ENCODE results near the gene TBC1D10A. TPM values are rescaled to one million over a fixed set of nuclear protein-coding genes. Genes with fewer than 3 reads are reported as not detected.

TBC1D10A gene
- total RNA-seq, 2 experiments from 2014 or later: 38.9 to 41.8 TPM

DNA sequence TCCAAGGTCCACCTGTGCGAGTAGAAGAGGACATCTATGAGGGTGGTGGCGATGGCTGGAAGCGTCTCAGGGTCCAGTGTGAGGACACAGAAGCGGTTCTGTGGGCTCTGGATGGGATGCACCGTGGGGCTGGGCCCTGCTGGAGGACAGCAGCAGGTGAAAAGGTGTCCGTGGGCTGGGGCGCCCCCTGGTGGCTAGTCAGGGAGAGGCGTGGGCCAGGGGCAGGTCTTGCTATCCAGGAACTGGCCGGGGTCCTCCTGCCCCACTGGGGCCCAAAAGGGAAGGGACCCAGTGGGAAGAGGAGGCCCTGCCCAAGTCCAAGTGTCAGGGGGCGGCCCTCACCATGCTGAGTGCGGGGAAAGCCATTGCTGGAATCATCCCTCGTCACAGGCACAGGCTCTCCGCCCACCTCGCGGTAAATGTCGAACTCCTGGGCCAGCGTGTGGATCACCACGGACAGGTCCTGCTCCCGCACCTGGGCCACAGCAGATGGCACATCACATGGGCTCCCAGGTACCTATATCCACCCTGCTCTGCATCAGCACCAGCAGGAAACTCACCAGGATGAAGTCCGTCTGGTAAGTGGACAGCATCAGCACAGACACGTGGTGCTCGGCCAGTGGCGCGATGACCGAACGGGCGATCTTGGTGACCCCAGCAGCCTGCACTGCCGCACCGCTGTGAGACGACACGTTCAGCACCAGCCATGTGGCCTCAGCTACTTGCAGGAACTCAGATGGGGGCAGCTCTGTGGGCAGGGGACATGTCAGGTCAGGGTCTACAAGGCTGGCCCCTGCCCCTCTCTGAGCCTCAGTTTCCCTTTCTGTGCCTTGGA is 39.7 kb downstream of the TBC1D10A start:
- POLR2A ChIA-PET: interaction anchor here (0.6 to 9.8 kb wide), 20 partner anchors 11 to 182 kb away, joined by 3 to 268 read pairs (median 6); partner anchors contain the start of genes CCDC157, MTFP1, OSM and RNF215
- no peaks in the 10 kb centered on the region for H3K27me3 ChIP-seq (ENCODE audit: control insufficient read depth in 1 of 2, insufficient read depth in 2 of 2, low read length in 2 of 2)
- peaks cover 65% of the 10 kb centered on the region for H3K4me1 ChIP-seq (ENCODE audit: insufficient read depth, low read length)
- Mint-ChIP-seq H3K36me3 (ENCODE audit: low read depth) (peaks cover 49% of the 10 kb centered on the region), H3K4me3 (peak overlapping the region; percentile 97), H3K27me3 (no peaks in the 10 kb centered on the region), H3K4me1 (ENCODE audit: low read depth) (peaks cover 42% of the 10 kb centered on the region), H3K27ac (no peak overlapping the region), H3K9me3 (no peaks in the 10 kb centered on the region)
- ATAC-seq (ENCODE audit: poor library complexity) (peak; percentile 17), DNase-seq (peak; percentile 76 to 92 (median 86))
- CTCF ChIA-PET: interaction anchor here (0.7 to 6.8 kb wide), 38 partner anchors 9 to 201 kb away, joined by 3 to 99 read pairs (median 6); partner anchors contain the start of genes CCDC157, MTFP1, OSM and RNF215
- intact Hi-C loops (cut with DNase I, micrococcal nuclease): loop anchor here (1.0 to 5.0 kb wide), 7 partner anchors 24 to 198 kb away; partner anchors contain the start of genes MTFP1 (in 2 of the 2) and RNF215 (in 2 of the 2)
- no peaks in the 10 kb centered on the region for H3K9me3 ChIP-seq (ENCODE audit: control insufficient read depth in 1 of 2, insufficient read depth in 1 of 2, low read length in 2 of 2)
- H3K36me3 ChIP-seq (ENCODE audit: insufficient read depth, low read length): peaks cover 22% of the 10 kb centered on the region
- no peak overlapping the region for H3K27ac ChIP-seq (ENCODE audit: low read depth in 1 of 2, low read length in 2 of 2)
- TF ChIP-seq, protein P1, sequence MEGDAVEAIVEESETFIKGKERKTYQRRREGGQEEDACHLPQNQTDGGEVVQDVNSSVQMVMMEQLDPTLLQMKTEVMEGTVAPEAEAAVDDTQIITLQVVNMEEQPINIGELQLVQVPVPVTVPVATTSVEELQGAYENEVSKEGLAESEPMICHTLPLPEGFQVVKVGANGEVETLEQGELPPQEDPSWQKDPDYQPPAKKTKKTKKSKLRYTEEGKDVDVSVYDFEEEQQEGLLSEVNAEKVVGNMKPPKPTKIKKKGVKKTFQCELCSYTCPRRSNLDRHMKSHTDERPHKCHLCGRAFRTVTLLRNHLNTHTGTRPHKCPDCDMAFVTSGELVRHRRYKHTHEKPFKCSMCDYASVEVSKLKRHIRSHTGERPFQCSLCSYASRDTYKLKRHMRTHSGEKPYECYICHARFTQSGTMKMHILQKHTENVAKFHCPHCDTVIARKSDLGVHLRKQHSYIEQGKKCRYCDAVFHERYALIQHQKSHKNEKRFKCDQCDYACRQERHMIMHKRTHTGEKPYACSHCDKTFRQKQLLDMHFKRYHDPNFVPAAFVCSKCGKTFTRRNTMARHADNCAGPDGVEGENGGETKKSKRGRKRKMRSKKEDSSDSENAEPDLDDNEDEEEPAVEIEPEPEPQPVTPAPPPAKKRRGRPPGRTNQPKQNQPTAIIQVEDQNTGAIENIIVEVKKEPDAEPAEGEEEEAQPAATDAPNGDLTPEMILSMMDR (IDR thresholded peaks at IDR 0.05): peak; percentile 95
- H3K4me3 ChIP-seq (ENCODE audit: low read length): no peak overlapping the region

DNA sequence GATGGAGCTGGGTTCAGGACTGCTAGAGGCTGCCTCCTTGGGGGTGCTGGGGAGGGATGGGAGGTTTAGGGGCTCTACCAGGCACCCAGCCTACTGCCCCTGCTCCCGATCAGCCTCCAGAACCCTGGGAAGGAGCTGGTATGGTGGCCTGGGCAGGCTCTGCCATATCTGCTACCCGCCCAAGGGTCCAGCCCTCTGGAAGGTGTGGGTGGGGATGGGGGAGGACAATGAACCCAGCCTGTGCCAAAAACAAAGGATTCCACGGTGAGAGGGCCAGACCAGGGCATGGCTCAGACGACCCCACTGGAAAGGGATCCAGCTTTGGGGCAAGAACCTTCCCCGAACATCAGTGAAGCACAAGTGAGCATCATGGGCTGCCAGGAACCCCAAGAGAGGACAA is 40.4 kb downstream of the TBC1D10A start:
- intact Hi-C loops (cut with DNase I, micrococcal nuclease): loop anchor here (1.0 to 5.0 kb wide), 3 partner anchors 23 to 198 kb away; partner anchors contain the start of gene MTFP1 (in 1 of the 2)
- peaks cover 15% of the 10 kb centered on the region for H3K36me3 ChIP-seq (ENCODE audit: insufficient read depth, low read length)
- no peaks in the 10 kb centered on the region for H3K9me3 Mint-ChIP-seq
- H3K4me3 Mint-ChIP-seq: peak overlapping the region; percentile 6
- H3K27ac Mint-ChIP-seq: no peak overlapping the region
- H3K27me3 Mint-ChIP-seq: no peaks in the 10 kb centered on the region
- H3K4me1 Mint-ChIP-seq (ENCODE audit: low read depth): peaks cover 39% of the 10 kb centered on the region
- CTCF ChIA-PET: interaction anchor here (1.0 to 3.1 kb wide), 3 partner anchors 23 to 104 kb away, joined by 5 to 28 read pairs (median 5); partner anchors contain the start of gene RNF215
- H3K36me3 Mint-ChIP-seq (ENCODE audit: low read depth): peaks cover 42% of the 10 kb centered on the region
- no peak overlapping the region for H3K27ac ChIP-seq (ENCODE audit: low read depth in 1 of 2, low read length in 2 of 2)
- H3K4me3 ChIP-seq (ENCODE audit: low read length): no peak overlapping the region
- peaks cover 61% of the 10 kb centered on the region for H3K4me1 ChIP-seq (ENCODE audit: insufficient read depth, low read length)
- TF ChIP-seq, protein P1 (IDR thresholded peaks at IDR 0.05): no peak
- DNase-seq (no peak), ATAC-seq (ENCODE audit: poor library complexity) (no peak)
- H3K27me3 ChIP-seq (ENCODE audit: control insufficient read depth in 1 of 2, insufficient read depth in 2 of 2, low read length in 2 of 2): no peaks in the 10 kb centered on the region
- POLR2A ChIA-PET: interaction anchor here (1.6 to 7.2 kb wide), 3 partner anchors 71 to 102 kb away, joined by 6 to 88 read pairs (median 83); partner anchors contain the start of genes CCDC157, RNF215 and SF3A1
- H3K9me3 ChIP-seq (ENCODE audit: control insufficient read depth in 1 of 2, insufficient read depth in 1 of 2, low read length in 2 of 2): no peaks in the 10 kb centered on the region

DNA sequence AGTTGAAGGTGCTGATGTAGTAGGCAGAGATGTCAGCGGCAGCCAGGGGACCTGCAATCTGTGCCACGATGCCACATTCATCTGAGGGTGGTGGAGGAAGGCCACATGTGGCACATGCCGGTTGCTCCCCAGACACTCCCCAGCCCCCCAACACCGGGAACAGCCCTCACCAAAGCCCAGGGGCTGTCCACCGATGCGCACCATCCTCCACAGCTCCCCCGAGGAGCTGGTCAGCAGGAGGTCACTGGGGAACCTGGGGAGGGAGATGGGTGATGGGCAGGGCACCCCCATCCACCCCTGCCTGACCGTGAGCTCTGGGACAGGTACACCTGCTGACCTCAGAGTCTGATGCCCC is 40.9 kb downstream of the TBC1D10A start:
- peaks cover 58% of the 10 kb centered on the region for H3K4me1 ChIP-seq (ENCODE audit: insufficient read depth, low read length)
- intact Hi-C loops (cut with DNase I, micrococcal nuclease): loop anchor here (1.0 to 5.0 kb wide), 3 partner anchors 23 to 199 kb away; partner anchors contain the start of gene MTFP1 (in 1 of the 2)
- ATAC-seq (ENCODE audit: poor library complexity): no peak
- no peaks in the 10 kb centered on the region for H3K9me3 ChIP-seq (ENCODE audit: control insufficient read depth in 1 of 2, insufficient read depth in 1 of 2, low read length in 2 of 2)
- TF ChIP-seq, protein P1 (IDR thresholded peaks at IDR 0.05): no peak
- H3K27ac Mint-ChIP-seq: no peak overlapping the region
- H3K4me3 ChIP-seq (ENCODE audit: low read length): no peak overlapping the region
- H3K27me3 ChIP-seq (ENCODE audit: control insufficient read depth in 1 of 2, insufficient read depth in 2 of 2, low read length in 2 of 2): no peaks in the 10 kb centered on the region
- no peak for DNase-seq
- peaks cover 37% of the 10 kb centered on the region for H3K36me3 Mint-ChIP-seq (ENCODE audit: low read depth)
- no peaks in the 10 kb centered on the region for H3K27me3 Mint-ChIP-seq
- H3K4me1 Mint-ChIP-seq (ENCODE audit: low read depth): peaks cover 37% of the 10 kb centered on the region
- no peak overlapping the region for H3K27ac ChIP-seq (ENCODE audit: low read depth in 1 of 2, low read length in 2 of 2)
- POLR2A ChIA-PET: interaction anchor here (5.6 to 7.2 kb wide), 2 partner anchors 72 to 101 kb away, joined by 83 to 88 read pairs; partner anchors contain the start of genes CCDC157, RNF215 and SF3A1
- CTCF ChIA-PET: interaction anchor here (0.5 to 3.1 kb wide), 4 partner anchors 22 to 105 kb away, joined by 3 to 28 read pairs (median 5); partner anchors contain the start of gene RNF215
- peaks cover 13% of the 10 kb centered on the region for H3K36me3 ChIP-seq (ENCODE audit: insufficient read depth, low read length)
- no peak overlapping the region for H3K4me3 Mint-ChIP-seq
- no peaks in the 10 kb centered on the region for H3K9me3 Mint-ChIP-seq

Data from CD4-positive, alpha-beta T cell (primary cell).